ENCODE results near the gene CLEC4M.
"Not testable (repeated sequence)": the region's sequence is repeated elsewhere in the genome, so short reads cannot be mapped to it uniquely, and the experiment has no call there.

Gene CLEC4M

DNA sequence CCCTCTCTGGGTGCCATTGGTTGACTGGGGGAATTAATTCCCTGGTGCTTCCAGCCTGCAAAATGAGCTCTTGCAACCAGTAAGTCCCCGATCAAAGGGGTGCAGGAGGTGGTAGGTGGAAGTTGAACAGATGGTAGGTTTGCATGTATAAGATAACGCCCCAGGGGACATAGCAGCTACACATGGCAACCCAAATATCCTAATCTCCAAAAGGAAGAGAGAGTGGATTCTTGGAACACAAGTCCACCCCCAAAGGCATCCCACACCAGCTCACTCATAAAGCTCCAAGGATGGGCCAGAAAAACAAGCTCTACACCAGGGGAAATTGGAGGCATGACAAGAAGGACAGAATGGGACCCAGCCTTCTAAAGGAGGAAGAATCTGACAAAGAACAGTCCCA is 20.5 kb upstream of the CLEC4M start:
- DNase-seq (ENCODE audit: low spot score): no peak

DNA sequence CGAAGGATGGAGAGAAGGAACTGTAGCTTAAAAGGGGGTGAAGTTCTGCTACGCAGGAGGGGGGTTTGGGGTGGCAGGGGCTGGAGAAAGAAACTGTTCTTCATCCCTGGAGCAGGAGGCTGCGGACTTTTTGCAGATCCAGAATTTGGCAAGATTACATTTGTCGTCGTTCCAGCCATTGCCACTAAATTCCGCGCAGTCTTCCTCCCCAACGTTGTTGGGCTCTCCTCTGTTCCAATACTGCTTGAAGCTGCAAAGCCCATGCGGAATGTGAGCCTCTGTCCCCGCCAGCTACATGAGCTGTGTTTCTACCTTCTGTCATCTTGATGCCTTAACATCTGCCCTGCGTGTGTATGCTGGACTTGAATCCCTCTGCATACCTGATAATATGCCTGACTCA is 20.1 kb upstream of the CLEC4M start:
- no peak for DNase-seq (ENCODE audit: low spot score)

DNA sequence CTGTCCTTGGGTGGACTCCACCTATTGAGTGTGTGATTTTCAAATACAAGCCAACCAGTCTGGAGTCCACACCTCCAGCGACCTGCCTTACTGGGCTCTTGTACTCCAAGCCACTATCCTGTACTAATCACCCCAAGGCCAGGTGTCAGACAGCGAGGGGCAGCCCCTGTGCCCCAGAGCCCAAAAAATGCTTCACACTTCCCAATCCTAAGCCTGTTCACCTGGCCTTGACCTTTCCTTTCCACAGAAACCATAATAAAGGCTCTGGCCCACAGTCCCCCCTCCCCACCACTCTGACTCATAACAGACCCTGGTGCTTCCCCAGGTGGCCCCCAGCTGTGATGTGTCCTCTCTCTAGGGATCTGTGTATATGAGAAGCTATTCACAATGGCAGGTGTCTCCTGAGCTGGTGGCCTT is 19.6 kb upstream of the CLEC4M start:
- no peak for DNase-seq (ENCODE audit: low spot score)

DNA sequence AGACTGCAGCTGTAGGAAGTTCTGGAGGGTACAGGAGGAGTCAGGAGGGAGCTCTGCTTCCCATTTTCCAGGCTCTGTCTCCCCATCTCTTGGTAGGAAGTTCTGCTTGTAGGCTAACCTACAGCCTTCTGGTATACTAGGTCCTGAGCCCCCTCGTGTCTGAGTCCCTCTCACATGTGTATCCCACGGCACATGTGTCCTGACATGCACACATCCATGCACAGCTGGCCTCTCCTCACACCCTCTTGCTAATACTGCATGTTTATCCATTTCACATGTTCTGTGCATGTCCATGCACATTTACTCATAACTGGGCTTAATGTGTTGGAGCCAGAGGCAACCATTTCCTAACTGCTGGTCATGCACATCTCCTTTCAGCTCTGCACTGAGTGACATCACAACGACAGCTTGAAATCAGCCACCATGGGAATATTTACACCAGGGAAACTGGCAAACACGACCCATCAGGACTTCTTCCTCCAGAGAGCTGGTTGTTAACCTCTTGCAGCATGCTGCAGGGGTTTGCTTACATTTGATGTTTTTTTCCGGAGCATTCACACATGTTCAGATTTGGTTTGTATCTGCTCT is 18.8 kb upstream of the CLEC4M start:
- DNase-seq (ENCODE audit: low spot score): no peak

DNA sequence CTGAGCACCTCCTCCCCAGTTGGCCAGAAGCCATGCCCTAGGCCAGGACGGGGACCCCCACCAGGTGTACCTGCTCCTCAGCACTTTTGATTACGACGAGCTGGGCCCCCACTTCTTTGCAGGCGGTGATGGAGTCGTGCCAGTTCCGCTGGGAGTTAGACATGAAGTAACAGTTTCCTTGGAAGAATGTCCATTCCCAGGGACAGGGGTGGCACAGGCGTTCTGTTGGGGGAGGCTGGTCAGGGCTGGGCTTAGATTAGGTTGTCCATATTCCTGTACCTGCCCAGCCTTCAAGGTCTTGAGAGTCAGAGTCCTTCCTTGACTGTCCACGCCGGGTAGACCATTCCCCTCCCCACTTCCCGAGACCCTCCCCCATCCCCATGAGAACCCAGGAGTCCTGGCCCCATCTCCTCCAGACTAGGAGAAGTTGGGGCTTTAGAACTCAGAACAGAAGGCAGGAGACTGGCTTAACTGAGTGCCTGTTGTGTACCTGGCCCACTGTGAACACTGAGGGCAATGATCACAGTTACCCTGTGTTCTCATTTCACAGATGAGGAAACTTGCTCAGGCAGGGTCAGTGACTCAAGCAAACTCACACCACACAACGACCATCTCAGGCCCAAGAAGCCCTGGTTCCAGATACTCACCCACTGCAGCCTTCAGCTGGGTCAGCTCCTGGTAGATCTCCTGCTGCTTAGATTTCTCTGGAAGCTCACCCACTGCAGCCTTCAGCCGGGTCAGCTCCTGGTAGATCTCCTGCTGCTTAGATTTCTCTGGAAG is 18.0 kb upstream of the CLEC4M start:
- DNase-seq (ENCODE audit: low spot score): no peak

DNA sequence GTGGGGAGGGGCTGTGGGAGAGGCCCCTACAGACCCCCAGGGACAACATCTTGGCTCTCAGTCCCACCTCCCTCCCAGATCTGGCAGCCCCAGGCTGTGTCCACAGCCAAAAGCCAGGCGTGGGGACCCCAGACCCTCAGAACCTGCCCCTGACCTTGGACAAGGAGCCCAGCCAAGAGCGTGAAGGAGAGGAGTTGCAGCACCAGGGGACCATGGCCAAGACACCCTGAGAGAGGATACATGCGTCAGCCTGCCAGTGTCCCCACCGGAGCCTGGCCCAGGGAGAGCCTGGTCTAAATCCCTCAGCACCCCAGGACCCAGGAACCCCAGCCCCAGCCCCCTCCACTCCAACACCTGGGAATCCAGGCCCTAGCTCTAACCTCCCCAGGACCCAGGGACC is 16.7 kb upstream of the CLEC4M start:
- not testable (repeated sequence) for DNase-seq (ENCODE audit: low spot score)

DNA sequence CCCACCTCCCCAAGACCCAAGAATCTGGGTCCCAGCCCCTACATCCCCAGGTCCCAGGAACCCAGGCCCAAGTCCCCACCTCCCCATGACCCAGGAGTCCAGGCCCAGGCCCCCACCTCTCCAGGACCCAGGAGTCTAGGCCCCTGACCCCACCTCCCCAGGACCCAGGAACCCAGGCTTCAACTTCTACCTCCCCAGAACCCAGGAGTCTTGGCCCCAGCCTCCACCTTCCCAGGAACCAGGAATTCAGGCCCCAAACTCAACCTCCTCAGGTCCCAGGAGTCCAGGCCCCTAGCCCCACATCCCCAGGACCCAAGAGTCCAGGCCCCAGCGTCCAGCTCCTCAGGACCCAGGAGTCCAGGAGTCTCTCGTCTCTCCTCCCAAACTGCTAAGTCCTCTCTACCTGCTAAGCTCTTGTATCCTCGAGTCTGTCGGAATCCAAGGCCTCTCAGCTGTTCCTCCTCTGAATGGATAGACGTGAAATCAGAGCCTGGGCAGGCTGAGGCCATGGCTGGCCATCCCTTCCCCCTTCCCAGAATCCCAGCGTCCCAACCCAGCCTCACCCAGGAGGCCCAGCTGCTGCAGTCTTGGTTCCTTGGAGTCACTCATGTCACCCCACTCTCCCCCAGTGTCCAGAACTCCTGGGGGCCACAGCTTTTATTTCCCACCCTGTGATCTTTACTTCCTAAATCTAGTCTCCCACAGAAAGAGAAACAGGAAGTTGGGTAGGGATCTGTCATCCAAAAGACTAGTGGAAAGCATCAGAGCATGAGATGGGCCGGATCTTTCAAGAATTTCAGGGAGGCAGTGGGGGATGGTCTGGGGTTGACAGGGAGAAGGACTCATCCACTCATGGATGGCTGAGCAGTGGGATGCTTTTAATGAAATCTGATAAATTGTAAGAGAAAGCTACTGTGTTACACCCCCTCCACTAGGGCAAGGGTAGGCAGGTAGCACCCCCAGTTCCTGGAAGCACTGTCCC is 15.8 kb upstream of the CLEC4M start, which contains the start of gene CD209:
Gene CD209, minus strand, starts transcription at position 632 of the 982 bp plus-strand sequence. Its CDS starts 23 bp downstream, at position 609.
- DNase-seq (ENCODE audit: low spot score): no peak

DNA sequence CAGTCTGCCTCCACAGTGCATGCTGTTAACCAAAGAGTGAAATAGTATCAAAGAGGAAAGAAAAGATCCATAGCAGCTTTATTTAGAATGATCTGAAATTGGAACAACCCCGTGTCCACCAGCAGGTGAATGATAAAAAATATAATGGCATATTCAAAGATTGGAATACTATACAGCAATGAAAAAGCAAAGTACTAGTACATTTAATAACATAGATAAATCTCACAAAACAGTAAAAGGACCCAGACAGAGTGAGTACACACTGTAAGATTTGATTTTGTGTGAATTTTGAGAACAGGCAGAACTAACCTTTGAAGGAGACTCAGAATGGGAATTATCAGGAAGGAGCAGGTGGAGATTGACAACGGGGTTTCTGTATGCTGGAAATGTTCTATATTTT is 14.9 kb upstream of the CLEC4M start:
- no peak for DNase-seq (ENCODE audit: low spot score)

DNA sequence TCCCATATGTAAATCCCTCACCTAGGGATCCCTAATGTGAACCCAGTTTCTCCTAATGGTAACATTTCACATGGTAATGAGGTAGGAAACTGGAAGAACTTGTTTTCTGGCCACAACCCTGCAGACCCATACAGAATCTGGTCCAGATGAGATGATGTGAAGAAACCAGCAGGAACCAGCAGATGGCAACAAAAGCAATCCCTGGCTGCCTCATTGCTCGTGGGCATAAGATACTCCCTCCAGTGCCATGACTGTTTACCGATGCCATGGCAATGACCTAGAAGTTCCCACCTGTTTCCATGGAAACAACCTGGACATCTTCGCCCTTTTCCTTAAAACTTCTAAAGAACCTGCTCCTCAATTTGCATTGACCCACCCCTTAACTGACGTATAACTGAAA is 14.3 kb upstream of the CLEC4M start:
- no peak for DNase-seq (ENCODE audit: low spot score)

DNA sequence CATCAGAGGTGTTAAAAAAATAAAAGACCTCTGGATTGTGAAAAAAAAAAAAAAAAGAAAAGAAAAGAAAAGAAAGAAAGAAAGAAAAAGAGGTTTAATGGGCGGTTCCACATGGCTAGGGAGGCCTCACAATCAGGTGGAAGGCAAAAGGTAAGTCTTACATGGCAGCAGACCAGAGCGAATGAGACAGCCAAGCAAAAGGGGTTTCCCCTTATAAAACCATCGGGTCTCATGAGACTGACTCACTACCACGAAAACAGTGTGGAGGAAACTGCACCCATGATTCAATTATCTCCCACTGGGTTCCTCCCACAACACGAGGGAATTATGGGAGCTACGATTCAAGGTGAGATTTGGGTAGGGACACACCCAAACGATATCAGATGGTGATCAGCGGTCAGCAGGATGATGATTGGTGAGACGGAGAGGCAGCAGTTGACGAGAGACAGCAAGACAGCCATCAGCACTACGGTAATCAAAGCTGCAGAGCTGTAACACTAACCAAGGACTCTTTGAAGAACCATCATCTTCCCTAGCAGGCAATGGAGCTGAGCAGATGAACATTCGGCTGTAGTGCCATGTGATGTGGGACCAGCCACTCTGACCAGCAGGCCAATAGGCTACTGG is 11.8 kb upstream of the CLEC4M start:
- DNase-seq (ENCODE audit: low spot score): no peak

DNA sequence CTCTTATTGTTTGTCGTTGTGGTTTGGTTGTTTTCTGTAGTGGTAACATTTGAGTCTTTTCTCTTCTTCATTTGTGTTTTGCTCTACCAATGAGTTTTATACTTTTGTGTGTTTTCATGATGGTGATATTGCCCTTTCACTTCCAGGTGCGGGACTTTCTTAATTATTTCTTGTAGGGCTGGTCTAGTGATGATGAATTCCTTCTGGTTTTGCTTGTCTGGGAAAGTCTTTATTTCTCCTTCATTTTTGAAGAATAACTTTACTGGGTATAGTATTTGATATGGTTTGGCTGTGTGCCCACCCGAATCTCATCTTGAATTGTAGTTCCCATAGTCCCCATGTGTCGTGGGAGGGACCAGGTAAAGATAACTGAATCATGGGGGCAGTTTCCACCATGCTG is 6.8 kb upstream of the CLEC4M start:
- no peak for DNase-seq (ENCODE audit: low spot score)

DNA sequence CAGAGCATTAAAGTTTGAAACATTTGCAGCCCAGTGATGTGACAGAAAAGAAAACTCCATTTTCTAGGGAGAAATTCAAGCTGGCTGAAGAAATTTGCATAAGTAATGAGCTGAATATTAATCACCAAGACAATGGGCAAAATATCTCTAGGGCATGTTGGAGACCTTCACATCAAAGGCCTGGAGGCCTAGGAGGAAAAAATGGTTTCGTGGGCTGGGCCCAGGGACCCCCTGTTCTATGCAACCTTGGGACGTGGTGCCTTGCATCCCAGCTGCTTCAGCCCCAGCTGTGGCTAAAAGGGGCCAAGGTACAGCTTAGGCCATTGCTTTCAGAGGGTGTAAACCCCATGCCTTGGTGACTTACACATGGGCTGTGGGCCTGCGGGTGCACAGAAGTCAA is 5.7 kb upstream of the CLEC4M start:
- no peak for DNase-seq (ENCODE audit: low spot score)

DNA sequence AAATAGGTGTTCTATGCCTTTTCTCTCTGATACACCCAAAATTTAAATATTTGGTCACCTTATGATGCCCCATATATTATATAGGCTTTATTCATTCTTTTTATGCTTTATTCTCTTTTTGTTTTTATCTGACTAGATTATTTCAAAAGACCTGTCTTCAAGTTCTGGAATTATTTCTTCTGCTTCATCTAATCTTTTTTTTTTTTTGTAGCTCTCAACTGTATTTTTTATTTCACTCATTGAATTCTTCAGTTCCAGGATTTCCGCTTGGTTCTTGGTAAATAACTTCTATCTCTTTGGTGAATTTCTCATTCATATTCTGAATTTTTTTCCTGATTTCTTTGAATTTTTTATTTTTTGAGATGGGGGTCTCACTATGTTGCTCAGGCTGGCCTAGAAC is 3.9 kb upstream of the CLEC4M start:
- no peak for DNase-seq (ENCODE audit: low spot score)

DNA sequence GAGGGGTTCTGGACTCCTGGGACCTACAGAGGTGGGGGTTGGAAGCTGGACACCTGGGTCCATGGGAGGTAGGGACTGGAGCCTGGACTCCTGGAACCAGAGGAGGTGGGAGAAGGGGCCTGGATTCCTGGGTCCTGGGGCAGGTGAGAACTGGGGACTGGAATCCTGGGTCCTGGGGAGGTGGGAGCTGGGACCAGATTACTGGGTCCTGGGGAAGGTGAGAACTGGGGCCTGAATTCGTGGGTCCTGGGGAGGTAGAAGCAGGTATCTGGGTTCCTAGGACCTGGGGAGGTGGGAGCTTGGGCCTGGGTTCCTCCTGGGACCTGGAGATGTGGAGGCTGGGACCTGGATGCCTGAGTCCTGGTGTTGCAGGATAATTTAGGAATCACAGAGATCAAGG is 653 bp downstream of the CLEC4M start:
- DNase-seq (ENCODE audit: low spot score): no peak

DNA sequence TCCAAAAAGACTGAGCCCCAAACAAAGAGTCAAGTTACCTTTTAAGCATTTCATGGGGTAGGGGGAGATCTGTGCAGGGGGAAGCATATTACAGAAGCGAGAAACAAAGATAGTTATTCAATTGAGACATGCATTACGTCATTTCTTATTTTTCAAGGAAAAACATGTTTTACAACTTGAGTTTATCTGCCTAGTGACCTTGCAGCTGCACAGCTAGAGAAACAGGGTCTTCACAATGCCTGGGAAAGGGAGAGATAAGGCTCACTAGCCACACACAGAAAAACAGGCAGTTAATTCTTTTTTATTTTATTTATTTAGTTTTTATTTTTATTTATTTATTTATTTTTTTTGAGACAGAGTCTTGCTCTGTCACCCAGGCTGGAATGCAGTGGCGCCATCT is 1.1 kb downstream of the CLEC4M start:
- not testable (repeated sequence) for DNase-seq (ENCODE audit: low spot score)

DNA sequence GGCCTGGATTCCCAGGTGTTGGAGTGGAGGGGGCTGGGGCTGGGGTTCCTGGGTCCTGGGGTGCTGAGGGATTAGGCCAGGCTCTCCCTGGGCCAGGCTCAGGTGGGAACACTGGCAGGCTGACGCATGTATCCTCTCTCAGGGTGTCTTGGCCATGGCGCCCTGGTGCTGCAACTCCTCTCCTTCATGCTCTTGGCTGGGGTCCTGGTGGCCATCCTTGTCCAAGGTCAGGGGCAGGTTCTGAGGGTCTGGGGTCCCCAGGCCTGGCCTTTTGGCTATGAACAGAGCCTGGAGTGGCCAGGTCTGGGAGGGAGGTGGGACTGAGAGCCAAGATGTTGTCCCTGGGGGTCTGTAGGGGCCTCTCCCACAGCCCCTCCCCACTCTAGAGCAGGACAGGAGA is 2.0 kb downstream of the CLEC4M start:
- DNase-seq (ENCODE audit: low spot score): not testable (repeated sequence)

DNA sequence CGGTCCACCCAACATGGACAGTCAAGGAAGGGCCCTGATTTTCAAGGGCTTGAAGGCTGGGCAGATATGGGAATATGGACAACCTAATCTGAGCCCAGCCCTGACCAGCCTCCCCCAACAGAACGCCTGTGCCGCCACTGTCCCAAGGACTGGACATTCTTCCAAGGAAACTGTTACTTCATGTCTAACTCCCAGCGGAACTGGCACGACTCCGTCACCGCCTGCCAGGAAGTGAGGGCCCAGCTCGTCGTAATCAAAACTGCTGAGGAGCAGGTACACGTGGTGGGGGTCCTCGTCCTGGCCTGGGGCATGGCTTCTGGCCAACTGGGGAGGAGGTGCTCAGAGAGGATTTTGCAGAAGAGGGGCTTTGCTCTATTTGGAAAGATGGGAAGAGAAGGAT is 3.5 kb downstream of the CLEC4M start:
- no peak for DNase-seq (ENCODE audit: low spot score)

DNA sequence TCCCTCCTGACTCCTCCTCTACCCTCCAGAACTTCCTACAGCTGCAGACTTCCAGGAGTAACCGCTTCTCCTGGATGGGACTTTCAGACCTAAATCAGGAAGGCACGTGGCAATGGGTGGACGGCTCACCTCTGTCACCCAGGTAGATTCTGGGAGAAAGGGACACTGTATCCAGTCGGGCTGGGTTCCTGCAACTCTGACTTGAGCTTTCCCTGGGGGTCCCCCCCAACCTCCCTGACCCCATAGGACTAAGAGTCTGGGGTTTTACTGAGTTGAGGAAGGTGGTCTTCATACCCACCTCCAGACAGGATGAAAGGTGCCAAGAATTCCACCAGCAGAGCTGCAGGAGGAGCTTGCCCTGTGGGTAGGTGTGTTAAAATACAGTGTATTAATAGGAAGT is 4.4 kb downstream of the CLEC4M start:
- no peak for DNase-seq (ENCODE audit: low spot score)

DNA sequence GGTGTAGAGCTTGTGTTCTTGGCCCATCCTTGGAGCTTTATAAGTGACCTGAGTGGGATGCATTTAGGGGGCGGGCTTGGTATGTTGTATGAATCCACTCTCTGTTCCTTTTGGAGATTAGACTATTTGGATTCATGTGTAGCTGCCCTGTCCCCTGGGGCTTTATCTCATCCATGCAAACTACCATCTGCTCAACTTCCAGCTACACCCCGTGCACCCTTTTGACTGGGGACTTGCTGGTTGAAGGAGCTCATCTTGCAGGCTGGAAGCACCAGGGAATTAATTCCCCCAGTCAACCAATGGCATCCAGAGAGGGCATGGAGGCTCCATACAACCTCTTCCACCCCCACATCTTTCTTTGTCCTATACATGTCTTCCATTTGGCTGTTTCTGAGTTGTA is 6.1 kb downstream of the CLEC4M start:
- no peak for DNase-seq (ENCODE audit: low spot score)

DNA sequence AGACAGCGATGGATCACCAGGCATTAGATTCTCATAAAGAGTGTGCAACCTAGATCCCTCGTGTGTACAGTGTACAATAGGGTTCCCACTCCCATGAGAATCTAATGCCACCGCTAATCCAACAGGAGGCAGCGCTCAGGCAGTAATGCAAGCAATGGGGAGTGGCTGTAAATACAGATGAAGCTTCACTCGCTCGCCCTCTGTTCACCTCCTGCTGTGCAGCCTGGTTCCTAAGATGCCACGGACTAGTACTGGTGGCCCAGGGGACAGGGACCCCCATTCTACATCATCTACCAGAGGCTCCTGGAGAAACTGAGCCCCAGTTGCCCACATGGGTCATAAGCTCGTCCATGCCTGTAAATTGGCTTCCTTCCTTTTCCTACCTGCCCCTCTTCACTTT is 8.0 kb downstream of the CLEC4M start:
- DNase-seq (ENCODE audit: low spot score): no peak

DNA sequence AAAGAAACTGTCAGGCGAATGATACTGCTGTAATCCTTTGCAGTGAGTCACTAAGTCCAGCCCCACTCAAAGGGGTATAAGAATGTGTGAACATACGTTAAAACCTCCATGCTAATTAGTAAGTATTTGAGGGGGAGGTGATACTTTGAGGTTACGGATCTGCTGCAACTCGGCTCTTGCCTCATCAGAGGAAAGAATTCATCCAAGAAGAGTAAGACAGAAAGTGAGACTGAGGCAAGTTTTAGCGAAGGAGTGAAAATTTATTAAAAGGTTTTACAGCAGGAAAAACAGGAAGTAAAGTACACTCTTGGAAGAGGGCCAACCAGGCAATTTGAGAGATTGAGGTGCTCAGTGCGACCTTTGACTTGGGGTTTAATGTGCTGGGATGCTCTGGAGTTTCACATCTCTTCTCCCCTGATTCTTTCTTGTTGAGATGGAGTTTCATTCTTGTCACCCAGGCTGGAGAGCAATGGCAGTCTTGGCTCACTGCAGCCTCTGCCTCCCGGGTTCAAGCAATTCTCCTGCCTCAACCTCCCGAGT is 9.8 kb downstream of the CLEC4M start:
- no peak for DNase-seq (ENCODE audit: low spot score)

DNA sequence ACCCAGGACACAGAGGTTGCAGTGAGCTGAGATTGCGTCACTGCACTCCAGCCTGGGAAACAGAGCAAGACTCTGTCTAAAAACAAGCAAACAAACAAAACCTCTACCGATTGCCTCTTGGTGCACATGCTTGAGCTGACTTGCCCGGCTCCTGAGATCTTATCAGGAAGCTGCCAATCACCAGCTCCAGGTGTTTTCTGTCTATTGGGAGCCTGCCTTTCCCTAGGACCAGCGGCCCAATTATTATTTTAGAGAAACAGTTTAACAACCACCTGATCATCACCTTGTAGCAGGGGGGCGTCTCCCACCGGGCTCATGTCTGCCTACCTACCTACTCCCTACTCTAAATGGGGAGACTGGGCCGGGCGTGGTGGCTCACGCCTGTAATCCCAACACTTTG is 10.8 kb downstream of the CLEC4M start:
- no peak for DNase-seq (ENCODE audit: low spot score)
